Measurements from ENCODE around the gene OCA2. TPM values are rescaled to one million over a fixed set of nuclear protein-coding genes. Genes with fewer than 3 reads are reported as not detected.

Gene OCA2
- total RNA-seq, 1 experiment from 2014 or later = 0.13 TPM

- Histone ChIP-seq H3K4me3 (ENCODE audit: low read depth in 2 of 2, low read length in 2 of 2) (no peak overlapping the region), H3K27me3 (ENCODE audit: control insufficient read depth, insufficient read depth, low read length) (no peaks in the 10 kb centered on the region), H3K36me3 (ENCODE audit: control insufficient read depth, insufficient read depth, low read length) (no peaks in the 10 kb centered on the region), H3K9me3 (ENCODE audit: control insufficient read depth, insufficient read depth, low read depth, low read length) (no peaks in the 10 kb centered on the region), H3K4me1 (ENCODE audit: control insufficient read depth, insufficient read depth, low read length) (no peaks in the 10 kb centered on the region), H3K27ac (ENCODE audit: low read length) (no peak overlapping the region)
- no TSS peak for BruUV-seq (replicated peaks)
- no peak for TF ChIP-seq REST (IDR thresholded peaks at IDR 0.05; ENCODE audit: insufficient read depth in 1 of 2, low read depth in 2 of 2, low read length in 1 of 2)
- no peak for TF ChIP-seq TCF7L2 (IDR thresholded peaks at IDR 0.05; ENCODE audit: low read depth, low read length)
- no peak for TF ChIP-seq POLR2AphosphoS5 (IDR thresholded peaks at IDR 0.05; ENCODE audit: low read depth, low read length)
- TF ChIP-seq SIN3A (IDR thresholded peaks at IDR 0.05; ENCODE audit: borderline replicate concordance, insufficient read depth, low read depth, low read length) = no peak
- no peak for TF ChIP-seq CTCF (IDR thresholded peaks at IDR 0.05)
- ChIA-PET CTCF (no interaction called here), POLR2A (no interaction called here)
- intact Hi-C loops (cut with micrococcal nuclease; ENCODE audit: unreplicated experiment) (no loop called here), in situ Hi-C loops (cut with HindIII; ENCODE audit: low pct_unique_long_range_greater_than_20kb, low sequenced_read_pairs) (no loop called here)
- ATAC-seq = no peak
- DNase-seq (ENCODE audit: low read depth, low spot score) = no peak
These were observed 137.3 kb downstream of the OCA2 start for GRCh38 chr15:27961801-27962200.

- Histone ChIP-seq H3K36me3 (ENCODE audit: control insufficient read depth, insufficient read depth, low read length) (no peaks in the 10 kb centered on the region), H3K4me3 (ENCODE audit: low read depth in 2 of 2, low read length in 2 of 2) (no peak overlapping the region), H3K27me3 (ENCODE audit: control insufficient read depth, insufficient read depth, low read length) (no peaks in the 10 kb centered on the region), H3K4me1 (ENCODE audit: control insufficient read depth, insufficient read depth, low read length) (no peaks in the 10 kb centered on the region), H3K9me3 (ENCODE audit: control insufficient read depth, insufficient read depth, low read depth, low read length) (no peaks in the 10 kb centered on the region), H3K27ac (ENCODE audit: low read length) (no peak overlapping the region)
- ChIA-PET CTCF (no interaction called here), POLR2A (interaction anchor here (0.6 kb wide), 1 partner anchor 454 kb away, joined by 4 read pairs; no protein-coding TSS in a partner anchor)
- in situ Hi-C loops (cut with HindIII; ENCODE audit: low pct_unique_long_range_greater_than_20kb, low sequenced_read_pairs) = no loop called here
- BruUV-seq (replicated peaks) = no TSS peak
- DNase-seq (ENCODE audit: low read depth, low spot score) (no peak), ATAC-seq (no peak)
- TF ChIP-seq SIN3A (IDR thresholded peaks at IDR 0.05; ENCODE audit: borderline replicate concordance, insufficient read depth, low read depth, low read length) = no peak
- TF ChIP-seq CTCF (IDR thresholded peaks at IDR 0.05) = no peak
- TF ChIP-seq POLR2AphosphoS5 (IDR thresholded peaks at IDR 0.05; ENCODE audit: low read depth, low read length) = no peak
- no peak for TF ChIP-seq TCF7L2 (IDR thresholded peaks at IDR 0.05; ENCODE audit: low read depth, low read length)
- TF ChIP-seq REST (IDR thresholded peaks at IDR 0.05; ENCODE audit: insufficient read depth in 1 of 2, low read depth in 2 of 2, low read length in 1 of 2) = no peak
- intact Hi-C loops (cut with micrococcal nuclease; ENCODE audit: unreplicated experiment) = no loop called here
These were observed 140.1 kb downstream of the OCA2 start for GRCh38 chr15:27958911-27959578.

Measured in Panc1 (cell line).